GM12878 (cell line): ENCODE data around the gene MARCHF2. TPM values are rescaled to one million over a fixed set of nuclear protein-coding genes. Genes with fewer than 3 reads are reported as not detected.
"Not testable (repeated sequence)": the region's sequence is repeated elsewhere in the genome, so short reads cannot be mapped to it uniquely, and the experiment has no call there.

ENCODE experiments used
- ATAC-seq: fragments of 200-7000 bp; cut with Tn5 transposase; 3 replicates; pipeline ENCODE4 v1.9.1; 2020; ENCODE audit warnings: mild to moderate bottlenecking, moderate library complexity
- BruUV-seq: library from RNA; stranded (reverse); fragments of 400-500 nt; replicated peaks from 2 replicates; lab custom pipeline; 2021; lab: Mats Ljungman, UMichigan
- CTCF ChIA-PET: fragments of 300-600 bp; sonication (Branson Sonifier 250); formaldehyde crosslinking; extraction: SDS; loops from one replicate; lab custom pipeline; 2021; ENCODE audit warnings: inconsistent platforms; lab: Yijun Ruan, JAX
- POLR2A ChIA-PET: fragments of 350-600 bp; formaldehyde crosslinking; extraction: SDS; loops from one replicate; lab custom pipeline; 2021; ENCODE audit warnings: inconsistent platforms; lab: Charles Lee
- RAD21 ChIA-PET: fragments of 300-600 bp; sonication (Branson Sonifier 250); formaldehyde crosslinking; loops from one replicate; lab custom pipeline; 2023; ENCODE audit warnings: antibody characterized with exemption; ENCODE audit not compliant: unreplicated experiment; lab: Charles Lee
- SMC1A ChIA-PET: fragments of 300-600 bp; sonication (Branson Sonifier 250); formaldehyde crosslinking; loops from one replicate; lab custom pipeline; 2023; ENCODE audit not compliant: unreplicated experiment, uncharacterized antibody; lab: Charles Lee
- DNase-seq: peaks from one replicate; pipeline ENCODE4 v3.0.0-alpha.2; 2011; ENCODE audit warnings: low read depth, low spot score
- FAIRE-seq: peaks from 3 replicates; lab custom pipeline; 2011; peaks lifted over from hg19 to GRCh38; lab: Jason Lieb, UNC
- H2AFZ ChIP-seq: 2 replicates; pipeline ENCODE4 v1.6.0; 2011; ENCODE audit warnings: low read depth, low read length, control low read depth; ENCODE audit not compliant: control insufficient read depth
- H3K27ac ChIP-seq: 2 replicates; pipeline ENCODE4 v1.5.1; 2011; ENCODE audit warnings: control low read depth; ENCODE audit not compliant: control insufficient read depth, insufficient read depth
- H3K27me3 ChIP-seq, 2 experiments: replicated peaks in 1 of 2; 2 replicates each; pipeline versions ENCODE4 v1.6.0 to v1.6.1; 2011; ENCODE audit warnings: low read length in 1 of 2; ENCODE audit not compliant: control insufficient read depth in 2 of 2, insufficient read depth in 2 of 2
- H3K36me3 ChIP-seq, 2 experiments: 2 replicates each; pipeline ENCODE4 v1.5.1; 2011; ENCODE audit warnings: low read length in 1 of 2; ENCODE audit not compliant: control insufficient read depth in 2 of 2, insufficient read depth in 2 of 2
- H3K4me1 ChIP-seq: 2 replicates; pipeline ENCODE4 v1.6.1; 2011; ENCODE audit warnings: mild to moderate bottlenecking, low read length, moderate library complexity, mixed read lengths; ENCODE audit not compliant: control insufficient read depth, insufficient read depth
- H3K4me2 ChIP-seq: 2 replicates; pipeline ENCODE4 v1.6.0; 2011; ENCODE audit warnings: control low read depth; ENCODE audit not compliant: control insufficient read depth, insufficient read depth
- H3K4me3 ChIP-seq: fragments of 200-600 bp; sonication (generic); 2 replicates; pipeline ENCODE4 v1.5.1; 2016
- H3K79me2 ChIP-seq: 2 replicates; pipeline ENCODE4 v1.6.0; 2011; ENCODE audit warnings: low read length; ENCODE audit not compliant: control insufficient read depth, insufficient read depth
- H3K9ac ChIP-seq: 2 replicates; pipeline ENCODE4 v1.8.0; 2011; ENCODE audit warnings: low read length, control low read depth, mixed read lengths; ENCODE audit not compliant: control insufficient read depth, insufficient read depth
- H3K9me3 ChIP-seq: replicated peaks from 3 replicates; pipeline ENCODE4 v1.5.1; 2011; ENCODE audit warnings: mild to moderate bottlenecking, low read length; ENCODE audit not compliant: control insufficient read depth, insufficient read depth
- H4K20me1 ChIP-seq: 2 replicates; pipeline ENCODE4 v1.6.0; 2011; ENCODE audit not compliant: control insufficient read depth, insufficient read depth
- WGBS: methylation state at CpG from one replicate; pipeline ENCODE4 v1.1.6; 2016; ENCODE audit warnings: low lambda C conversion rate; ENCODE audit not compliant: insufficient replicate concordance, insufficient coverage; ENCODE audit errors: missing lambda C conversion rate; 5-methylcytosine and 5-hydroxymethylcytosine counted together
- in situ Hi-C: fragments of 300-500 bp; cut with MboI; formaldehyde crosslinking; loops from 9 replicates; pipeline ENCODE4 v1.14.3; 2018; ENCODE audit warnings: mixed read lengths
- intact Hi-C: fragments of 100-400 bp; cut with micrococcal nuclease; formaldehyde crosslinking; loops from one replicate; pipeline ENCODE4 v1.14.2; 2022; ENCODE audit not compliant: unreplicated experiment
- polyA plus RNA-seq, 11 experiments: library from polyadenylated mRNA; depleted of rRNA in 4 of 11; unstranded in 6 of 11; stranded (reverse) in 5 of 11; fragments of >200 nt; fragmentation: Nextera tagmentation in 4 of 11; fragmentation: Illumina TruSeq in 1 of 11; extraction: Ambion mirVana in 4 of 11; extraction: Trizol in 1 of 11; gene quantifications; 1 replicate in 1 of 11; 2 replicates in 10 of 11; pipeline versions ENCODE4 v1.2.1 to v1.2.3, GENCODE V29; 2011 to 2016; ENCODE audit warnings: inconsistent platforms in 2 of 11, missing spikeins in 2 of 11, low read depth in 1 of 11
- total RNA-seq, 4 experiments: library from RNA; depleted of rRNA in 3 of 4; stranded (reverse); fragments of >200 nt in 3 of 4; fragmentation: Illumina TruSeq in 1 of 4; extraction: Trizol in 1 of 4; gene quantifications; 2 replicates each; pipeline versions ENCODE4 v1.2.1 to v1.2.3, GENCODE V29; 2013 to 2021

The MARCHF2 gene
- total and polyA plus RNA-seq, 10 of the 15 experiments (the other 5 are each of a cell fraction or from before 2014, with no cell fraction given), result 1.6 to 30.3 (median 10.8) TPM

- H3K79me2 ChIP-seq, H3K9me3 ChIP-seq, H3K9ac ChIP-seq, intact Hi-C loops, FAIRE-seq, H3K27ac ChIP-seq, H3K4me1 ChIP-seq, H3K4me3 ChIP-seq, POLR2A ChIA-PET, H4K20me1 ChIP-seq, H3K27me3 ChIP-seq, in situ Hi-C loops, H2AFZ ChIP-seq, SMC1A ChIA-PET, DNase-seq, H3K4me2 ChIP-seq, BruUV-seq, RAD21 ChIA-PET, H3K36me3 ChIP-seq, ATAC-seq: not testable (repeated sequence)
- CTCF ChIA-PET, result interaction anchor here (1.1 kb wide), 1 partner anchor 28 kb away, joined by 5 read pairs; no protein-coding TSS in a partner anchor
- 95% methylated on average over 32 of the region's 32 CpGs for WGBS
Measured at GRCh38 chr19:8375766-8376165, 37.3 kb upstream of the MARCHF2 start.

- CTCF ChIA-PET, result interaction anchor here (1.1 to 1.7 kb wide), 2 partner anchors 23 to 29 kb away, joined by 5 read pairs; no protein-coding TSS in a partner anchor
- H3K9ac ChIP-seq, H4K20me1 ChIP-seq, intact Hi-C loops, H3K36me3 ChIP-seq, POLR2A ChIA-PET, H3K4me2 ChIP-seq, H3K27ac ChIP-seq, SMC1A ChIA-PET, DNase-seq, H3K4me1 ChIP-seq, in situ Hi-C loops, RAD21 ChIA-PET, H2AFZ ChIP-seq, BruUV-seq, H3K4me3 ChIP-seq, H3K79me2 ChIP-seq, H3K9me3 ChIP-seq, ATAC-seq, H3K27me3 ChIP-seq, FAIRE-seq: not testable (repeated sequence)
- 88% methylated on average over 9 of the region's 10 CpGs for WGBS
Measured at GRCh38 chr19:8376373-8376974, 36.6 kb upstream of the MARCHF2 start.
